Measurements from ENCODE around the gene TUBB4A.

- TF ChIP-seq ZNF274 (IDR thresholded peaks at IDR 0.05; ENCODE audit: low read depth, low read length), result no peak
- TF ChIP-seq SUZ12 (IDR thresholded peaks at IDR 0.05; ENCODE audit: extremely low read depth, insufficient read depth, insufficient read length), result no peak
- no peak for TF ChIP-seq YY1 (IDR thresholded peaks at IDR 0.05; ENCODE audit: insufficient read depth, insufficient read length)
Observed at GRCh38 chr19:6494438-6495036, 7.6 kb downstream of the TUBB4A start.
